Subcutaneous abdominal adipose tissue (tissue), 5 donors: ENCODE data around the gene TLCD4.
A peak's percentile ranks its signal among the peaks of the same experiment; 100 is the strongest.
"Not testable (repeated sequence)": the region's sequence is repeated elsewhere in the genome, so short reads cannot be mapped to it uniquely, and the experiment has no call there.

Source experiments
- H3K27ac ChIP-seq: one replicate; pipeline ENCODE4 v1.7.0; 2013; ENCODE audit warnings: low read depth, mild to moderate bottlenecking, inconsistent platforms, low read length, moderate library complexity
- H3K27me3 ChIP-seq, 5 donors: one replicate each; pipeline ENCODE4 v1.7.0; 2013; ENCODE audit warnings: low read length in 5 of 5, inconsistent platforms in 1 of 5; ENCODE audit not compliant: control insufficient read depth in 5 of 5, insufficient read depth in 4 of 5
- H3K36me3 ChIP-seq, 5 donors: one replicate each; pipeline ENCODE4 v1.7.0; 2013; ENCODE audit warnings: low read length in 5 of 5; ENCODE audit not compliant: control insufficient read depth in 5 of 5, insufficient read depth in 5 of 5
- H3K4me1 ChIP-seq, 5 donors: one replicate each; pipeline ENCODE4 v1.7.0; 2013; ENCODE audit warnings: low read length in 5 of 5, mild to moderate bottlenecking in 3 of 5, moderate library complexity in 1 of 5; ENCODE audit not compliant: control insufficient read depth in 5 of 5, insufficient read depth in 5 of 5
- H3K4me3 ChIP-seq, 5 donors: one replicate each; pipeline ENCODE4 v1.7.0; 2013; ENCODE audit warnings: low read length in 5 of 5, low read depth in 1 of 5
- H3K9ac ChIP-seq, 5 donors: one replicate each; pipeline ENCODE4 v1.7.0; 2013; ENCODE audit warnings: low read length in 5 of 5, mild to moderate bottlenecking in 4 of 5, moderate library complexity in 3 of 5
- H3K9me3 ChIP-seq, 5 donors: one replicate each; pipeline ENCODE4 v1.7.0; 2013; ENCODE audit warnings: low read length in 5 of 5; ENCODE audit not compliant: control insufficient read depth in 5 of 5
- donor health status: healthy.
- donor health status: healthy.
- donor health status: healthy.
- donor health status: healthy.
- donor health status: healthy.

TLCD4 gene

GRCh38 chr1:95080446-95080845, 36.7 kb upstream of the TLCD4 start:
- Histone ChIP-seq H3K36me3 (no peaks in the 10 kb centered on the region), H3K27ac (no peak overlapping the region), H3K27me3 (no peaks in the 10 kb centered on the region), H3K4me1 (peaks cover 0 to 1% (median 0%) of the 10 kb centered on the region in 5 donors), H3K9ac (no peak overlapping the region), H3K4me3 (no peak overlapping the region), H3K9me3 (no peaks in the 10 kb centered on the region)

GRCh38 chr1:95080879-95081278, 36.3 kb upstream of the TLCD4 start:
- Histone ChIP-seq H3K9ac (no peak overlapping the region), H3K4me1 (peaks cover 0 to 2% (median 0%) of the 10 kb centered on the region in 5 donors), H3K27me3 (no peaks in the 10 kb centered on the region), H3K4me3 (no peak overlapping the region), H3K9me3 (no peaks in the 10 kb centered on the region), H3K36me3 (no peaks in the 10 kb centered on the region), H3K27ac (no peak overlapping the region)

GRCh38 chr1:95084317-95085176, 32.6 kb upstream of the TLCD4 start:
- Histone ChIP-seq H3K9ac (no peak overlapping the region), H3K27ac (peak overlapping the region; percentile 55), H3K4me1 (peaks cover 0 to 17% (median 14%) of the 10 kb centered on the region in 5 donors), H3K27me3 (no peaks in the 10 kb centered on the region), H3K36me3 (no peaks in the 10 kb centered on the region), H3K4me3 (no peak overlapping the region), H3K9me3 (no peaks in the 10 kb centered on the region)

- Histone ChIP-seq H3K36me3 (no peaks in the 10 kb centered on the region), H3K27ac (peak overlapping the region; percentile 55)
Observed at GRCh38 chr1:95085376-95085775, 31.8 kb upstream of the TLCD4 start.

GRCh38 chr1:95086949-95087533, 30.1 kb upstream of the TLCD4 start:
- H3K27ac ChIP-seq: peak overlapping the region; percentile 94
- peaks cover 0 to 17% (median 14%) of the 10 kb centered on the region in 5 donors for H3K4me1 ChIP-seq
- no peaks in the 10 kb centered on the region for H3K27me3 ChIP-seq
- peaks cover 0 to 7% (median 0%) of the 10 kb centered on the region in 5 donors for H3K9me3 ChIP-seq
- H3K4me3 ChIP-seq: no peak overlapping the region
- peak overlapping the region; percentile 17 to 79 (median 42) for H3K9ac ChIP-seq
- H3K36me3 ChIP-seq: no peaks in the 10 kb centered on the region

More at GRCh38 chr1:95085376-95085775, 31.8 kb upstream of the TLCD4 start:
- Histone ChIP-seq H3K9ac (no peak overlapping the region), H3K9me3 (peaks cover 0 to 6% (median 0%) of the 10 kb centered on the region in 5 donors), H3K27me3 (no peaks in the 10 kb centered on the region), H3K4me1 (peaks cover 0 to 17% (median 14%) of the 10 kb centered on the region in 5 donors), H3K4me3 (no peak overlapping the region)

GRCh38 chr1:95088303-95088702, 28.9 kb upstream of the TLCD4 start:
- peaks cover 0 to 17% (median 14%) of the 10 kb centered on the region in 5 donors for H3K4me1 ChIP-seq
- peaks cover 0 to 7% (median 0%) of the 10 kb centered on the region in 5 donors for H3K9me3 ChIP-seq
- H3K27ac ChIP-seq: peak overlapping the region; percentile 94
- no peaks in the 10 kb centered on the region for H3K27me3 ChIP-seq
- no peak overlapping the region for H3K9ac ChIP-seq
- H3K36me3 ChIP-seq: no peaks in the 10 kb centered on the region
- no peak overlapping the region for H3K4me3 ChIP-seq

GRCh38 chr1:95089650-95090287, 27.4 kb upstream of the TLCD4 start:
- H3K4me1 ChIP-seq: peaks cover 0 to 17% (median 14%) of the 10 kb centered on the region in 5 donors
- H3K27me3 ChIP-seq: no peaks in the 10 kb centered on the region

GRCh38 chr1:95091290-95091689, 25.9 kb upstream of the TLCD4 start:
- H3K4me3 ChIP-seq, H3K27ac ChIP-seq, H3K9me3 ChIP-seq, H3K9ac ChIP-seq, H3K36me3 ChIP-seq, H3K27me3 ChIP-seq: not testable (repeated sequence)
- H3K4me1 ChIP-seq: peaks cover 0 to 27% (median 19%) of the 10 kb centered on the region in 5 donors

More at GRCh38 chr1:95089650-95090287, 27.4 kb upstream of the TLCD4 start:
- Histone ChIP-seq H3K36me3 (no peaks in the 10 kb centered on the region), H3K9ac (no peak overlapping the region), H3K27ac (no peak overlapping the region), H3K4me3 (no peak overlapping the region), H3K9me3 (peaks cover 0 to 7% (median 0%) of the 10 kb centered on the region in 5 donors)

- not testable (repeated sequence) for H3K9me3 ChIP-seq, H3K27me3 ChIP-seq, H3K9ac ChIP-seq, H3K36me3 ChIP-seq, H3K27ac ChIP-seq, H3K4me3 ChIP-seq
- H3K4me1 ChIP-seq: peaks cover 0 to 20% (median 11%) of the 10 kb centered on the region in 5 donors
Observed at GRCh38 chr1:95092891-95093290, 24.3 kb upstream of the TLCD4 start.

- Histone ChIP-seq H3K27ac (no peak overlapping the region), H3K36me3 (no peaks in the 10 kb centered on the region), H3K9ac (no peak overlapping the region), H3K4me1 (peaks cover 0 to 18% (median 11%) of the 10 kb centered on the region in 5 donors), H3K27me3 (no peaks in the 10 kb centered on the region), H3K4me3 (no peak overlapping the region), H3K9me3 (peaks cover 0 to 7% (median 0%) of the 10 kb centered on the region in 5 donors)
Observed at GRCh38 chr1:95093296-95093695, 23.9 kb upstream of the TLCD4 start.
